GM18951 (cell line): ENCODE data around the gene SLC9B1.

ENCODE experiments used
- POLR2A ChIP-seq: IDR thresholded peaks from 4 replicates; pipeline ENCODE4 v1.6.1; 2011; ENCODE audit warnings: mild to moderate bottlenecking; ENCODE audit not compliant: insufficient read length, insufficient read depth; ENCODE audit errors: extremely low read depth
- in situ Hi-C: fragments of 300-500 bp; cut with MboI; formaldehyde crosslinking; loops from one replicate; pipeline ENCODE4 v1.12.0; 2022; ENCODE audit warnings: low sequenced_read_pairs, mixed read lengths, inconsistent platforms; ENCODE audit not compliant: unreplicated experiment

The SLC9B1 gene

DNA sequence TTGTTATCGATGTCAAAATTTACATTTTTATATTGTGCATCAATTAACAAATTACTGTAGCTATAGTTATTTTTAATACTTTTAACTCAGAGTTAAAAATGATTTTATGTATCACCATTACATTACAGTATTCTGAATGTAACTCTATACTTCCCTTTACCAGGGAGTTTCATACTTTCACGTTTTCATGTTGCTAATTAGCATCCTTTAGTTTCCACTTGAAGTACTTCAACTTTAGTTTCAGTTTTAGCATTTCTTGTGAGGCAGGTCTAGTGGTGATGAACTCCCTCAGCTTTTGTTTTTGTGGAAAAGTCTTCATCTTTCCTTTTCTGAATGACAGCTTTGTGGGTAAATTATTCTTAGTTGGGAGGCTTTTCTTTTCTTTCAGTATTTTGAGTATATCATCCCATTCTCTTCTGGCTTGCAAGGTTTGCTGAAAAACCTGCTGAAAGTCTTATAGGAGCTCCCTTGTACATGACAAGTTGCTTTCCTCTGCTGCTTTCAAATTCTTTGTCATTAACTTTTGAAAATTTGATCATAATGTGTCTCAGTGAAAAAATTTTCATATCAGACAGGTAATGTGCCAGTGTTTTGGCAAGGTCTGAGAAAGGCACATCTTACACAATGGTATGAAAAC is 160.6 kb downstream of the SLC9B1 start:
- TF ChIP-seq POLR2A = no peak
- in situ Hi-C loops = no loop called here
